Psoas muscle (tissue), 8 donors: Measurements from ENCODE around the gene HDGF. TPM values are rescaled to one million over a fixed set of nuclear protein-coding genes. Genes with fewer than 3 reads are reported as not detected.

Source experiments
- ATAC-seq, 4 donors: fragments of 200-7000 bp; cut with Tn5 transposase; one replicate each; pipeline ENCODE4 v1.9.1; 2020; ENCODE audit warnings: moderate library complexity in 3 of 4, mild to moderate bottlenecking in 2 of 4
- DNase-seq, 2 donors: peaks; one replicate each; pipeline ENCODE4 v3.0.0-alpha.2; 2020
- H3K27ac ChIP-seq: fragments of 200-600 bp; one replicate; pipeline ENCODE4 v1.8.0; 2022
- H3K27me3 ChIP-seq, 3 donors: fragments of 200-600 bp in 1 of 3; one replicate each; pipeline versions ENCODE4 v1.6.1 to v1.8.0; 2013 to 2022; ENCODE audit warnings: low read length in 2 of 3, mild to moderate bottlenecking in 2 of 3, moderate library complexity in 1 of 3; ENCODE audit not compliant: insufficient read depth in 3 of 3
- H3K36me3 ChIP-seq, 2 donors: fragments of 200-600 bp in 1 of 2; one replicate each; pipeline versions ENCODE4 v1.6.1 to v1.8.0; 2013 to 2022; ENCODE audit warnings: low read depth in 1 of 2, mild to moderate bottlenecking in 1 of 2, moderate library complexity in 1 of 2; ENCODE audit not compliant: insufficient read depth in 1 of 2
- H3K4me1 ChIP-seq: fragments of 200-600 bp; one replicate; pipeline ENCODE4 v1.8.0; 2022
- H3K4me3 ChIP-seq: fragments of 200-600 bp; one replicate; pipeline ENCODE4 v1.8.0; 2022; ENCODE audit warnings: mild to moderate bottlenecking
- H3K9me3 ChIP-seq: fragments of 200-600 bp; one replicate; pipeline ENCODE4 v1.8.0; 2022
- whole genome bisulfite sequencing, 3 donors: extraction: QIAGEN DNeasy Blood & Tissue Kit; methylation state at CpG; one replicate each; pipeline versions ENCODE4 v1.1.6 to v1.1.7; 2013; 5-methylcytosine and 5-hydroxymethylcytosine counted together
- intact Hi-C, 2 donors: fragments of 100-400 bp; cut with DNase I; formaldehyde crosslinking; loops; one replicate each; pipeline versions ENCODE4 v1.11.0 to v1.14.2; 2022
- polyA plus RNA-seq, 3 donors: library from polyadenylated mRNA; stranded (reverse); fragments of 200-250 nt; gene quantifications; one replicate each; pipeline ENCODE4 v1.2.3, GENCODE V29; 2013
- total RNA-seq, 4 donors: library from RNA; stranded (reverse); fragmentation: NEBNext Ultra II Directional in 2 of 4; extraction: Animal tissue kit (Norgen Biotek cat#: 25700) in 2 of 4; gene quantifications; one replicate each; pipeline versions ENCODE4 v1.2.1 to v1.2.4, GENCODE V29; 2021 to 2023
- TF ChIP-seq, protein P1 (sequence below): fragments of 200-600 bp; IDR thresholded peaks from one replicate; pipeline ENCODE4 v1.8.0; 2022; ENCODE audit warnings: antibody characterized with exemption
- donor health status: healthy with polysubstance abuse.
- donor health status: DM: no; HTN: no; CAD: no; lungs with moderate emphysema.
- donor health status: Bipolar disorder and iron deficiency.
- donor health status: healthy.
- donor health status: DM: yes; HTN: yes; CAD: no.
- donor health status: DM: no; HTN: no; CAD: no.
- donor health status: DM: no; HTN: no; CAD: no.
- donor health status: DM: yes; HTN: yes; CAD: no.

Gene HDGF
- total and polyA plus RNA-seq, 7 donors, result 161 to 367 (median 198) TPM

- no peaks in the 10 kb centered on the region for H3K36me3 ChIP-seq
- no peaks in the 10 kb centered on the region for H3K9me3 ChIP-seq
- peaks cover 0 to 16% (median 4%) of the 10 kb centered on the region in 3 donors for H3K27me3 ChIP-seq
- ATAC-seq (peak; percentile 28 to 60 (median 37)), DNase-seq (peak; percentile 69 to 79)
- intact Hi-C loops, result loop anchor here in 1 of 2 donors (10.0 kb wide), 1 partner anchor 175 kb away; no protein-coding TSS in a partner anchor
- TF ChIP-seq, protein P1, sequence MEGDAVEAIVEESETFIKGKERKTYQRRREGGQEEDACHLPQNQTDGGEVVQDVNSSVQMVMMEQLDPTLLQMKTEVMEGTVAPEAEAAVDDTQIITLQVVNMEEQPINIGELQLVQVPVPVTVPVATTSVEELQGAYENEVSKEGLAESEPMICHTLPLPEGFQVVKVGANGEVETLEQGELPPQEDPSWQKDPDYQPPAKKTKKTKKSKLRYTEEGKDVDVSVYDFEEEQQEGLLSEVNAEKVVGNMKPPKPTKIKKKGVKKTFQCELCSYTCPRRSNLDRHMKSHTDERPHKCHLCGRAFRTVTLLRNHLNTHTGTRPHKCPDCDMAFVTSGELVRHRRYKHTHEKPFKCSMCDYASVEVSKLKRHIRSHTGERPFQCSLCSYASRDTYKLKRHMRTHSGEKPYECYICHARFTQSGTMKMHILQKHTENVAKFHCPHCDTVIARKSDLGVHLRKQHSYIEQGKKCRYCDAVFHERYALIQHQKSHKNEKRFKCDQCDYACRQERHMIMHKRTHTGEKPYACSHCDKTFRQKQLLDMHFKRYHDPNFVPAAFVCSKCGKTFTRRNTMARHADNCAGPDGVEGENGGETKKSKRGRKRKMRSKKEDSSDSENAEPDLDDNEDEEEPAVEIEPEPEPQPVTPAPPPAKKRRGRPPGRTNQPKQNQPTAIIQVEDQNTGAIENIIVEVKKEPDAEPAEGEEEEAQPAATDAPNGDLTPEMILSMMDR, result no peak
- H3K27ac ChIP-seq, result no peak overlapping the region
- peaks cover 13% of the 10 kb centered on the region for H3K4me1 ChIP-seq
- no peak overlapping the region for H3K4me3 ChIP-seq
- WGBS, 3 donors, result 24 to 35% (median 29%) methylated on average over 11 of the region's 11 CpGs
Measured at GRCh38 chr1:156709757-156710489, 41.6 kb downstream of the HDGF start.

DNA sequence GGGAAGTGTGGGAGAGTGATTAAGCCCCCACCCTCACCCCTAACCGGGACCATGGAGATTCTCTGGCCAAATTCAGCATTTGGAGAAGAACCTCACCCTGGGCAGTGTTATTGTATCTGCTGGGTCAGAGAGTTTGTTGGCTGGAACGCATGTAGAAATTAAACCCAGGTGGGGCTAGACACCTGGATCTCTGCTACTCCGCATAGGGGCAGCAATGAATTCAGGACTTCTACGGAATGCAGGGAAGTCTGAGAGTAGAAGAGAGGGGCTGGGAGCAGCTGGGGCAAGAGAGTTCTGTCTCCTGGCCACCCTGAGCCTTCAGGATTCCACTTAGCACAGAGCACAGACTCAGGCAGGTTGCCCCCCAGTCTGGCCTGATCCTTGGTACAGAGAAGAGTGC is 42.4 kb downstream of the HDGF start:
- peaks cover 22% of the 10 kb centered on the region for H3K4me1 ChIP-seq

GRCh38 chr1:156708218-156708661 is 43.2 kb downstream of the HDGF start:
- Histone ChIP-seq H3K4me1 (peaks cover 22% of the 10 kb centered on the region), H3K27me3 (peaks cover 0 to 33% (median 16%) of the 10 kb centered on the region in 3 donors), H3K9me3 (no peaks in the 10 kb centered on the region), H3K4me3 (no peak overlapping the region), H3K27ac (no peak overlapping the region), H3K36me3 (no peaks in the 10 kb centered on the region)
- ATAC-seq (no peak), DNase-seq (no peak)
- intact Hi-C loops, result no loop called here
- 42 to 51% (median 51%) methylated on average over 4 of the region's 4 CpGs for whole genome bisulfite sequencing, 3 donors
- TF ChIP-seq, protein P1, result no peak

More for the DNA sequence above, 42.4 kb downstream of the HDGF start:
- TF ChIP-seq, protein P1, result no peak
- Histone ChIP-seq H3K9me3 (no peaks in the 10 kb centered on the region), H3K4me3 (no peak overlapping the region), H3K27ac (no peak overlapping the region), H3K27me3 (peaks cover 0 to 25% (median 12%) of the 10 kb centered on the region in 3 donors), H3K36me3 (no peaks in the 10 kb centered on the region)
- 50 to 77% (median 77%) methylated on average over 4 of the region's 4 CpGs for WGBS, 3 donors
- DNase-seq (no peak), ATAC-seq (no peak)
- intact Hi-C loops, result no loop called here

GRCh38 chr1:156707417-156708217 is 43.9 kb downstream of the HDGF start:
- TF ChIP-seq, protein P1, result no peak
- peak in 1 of 2 donors; percentile 28 for DNase-seq
- no peak overlapping the region for H3K4me3 ChIP-seq
- no peaks in the 10 kb centered on the region for H3K36me3 ChIP-seq
- peaks cover 0 to 39% (median 16%) of the 10 kb centered on the region in 3 donors for H3K27me3 ChIP-seq
- intact Hi-C loops, result no loop called here
- peaks cover 22% of the 10 kb centered on the region for H3K4me1 ChIP-seq
- WGBS, 3 donors, result 53 to 59% (median 54%) methylated on average over 8 of the region's 8 CpGs
- no peaks in the 10 kb centered on the region for H3K9me3 ChIP-seq
- no peak overlapping the region for H3K27ac ChIP-seq
- ATAC-seq, result no peak
